Measurements from ENCODE around the gene KRTAP4-16.

DNA sequence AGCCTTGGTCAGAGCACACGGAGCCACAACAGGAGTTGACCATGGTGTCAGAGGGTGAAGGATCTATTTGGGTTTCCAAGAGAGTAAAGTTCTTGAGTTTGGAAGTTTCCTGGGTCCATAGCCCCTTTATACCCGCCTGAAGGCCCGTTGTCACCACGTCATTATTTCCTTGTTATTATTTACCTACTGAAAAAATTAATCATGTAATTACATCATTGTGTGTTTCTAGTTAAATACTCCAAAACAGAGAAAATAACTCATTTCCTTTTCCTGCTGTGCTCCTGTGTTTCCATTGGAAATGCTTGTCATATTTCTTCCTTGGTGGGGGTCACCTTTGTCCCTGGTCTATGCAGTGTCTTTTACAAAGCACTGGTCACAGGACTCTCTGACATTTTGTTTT is 4.0 kb downstream of the KRTAP4-16 start, which contains the start of gene KRTAP4-8:
- TF ChIP-seq, protein P1, sequence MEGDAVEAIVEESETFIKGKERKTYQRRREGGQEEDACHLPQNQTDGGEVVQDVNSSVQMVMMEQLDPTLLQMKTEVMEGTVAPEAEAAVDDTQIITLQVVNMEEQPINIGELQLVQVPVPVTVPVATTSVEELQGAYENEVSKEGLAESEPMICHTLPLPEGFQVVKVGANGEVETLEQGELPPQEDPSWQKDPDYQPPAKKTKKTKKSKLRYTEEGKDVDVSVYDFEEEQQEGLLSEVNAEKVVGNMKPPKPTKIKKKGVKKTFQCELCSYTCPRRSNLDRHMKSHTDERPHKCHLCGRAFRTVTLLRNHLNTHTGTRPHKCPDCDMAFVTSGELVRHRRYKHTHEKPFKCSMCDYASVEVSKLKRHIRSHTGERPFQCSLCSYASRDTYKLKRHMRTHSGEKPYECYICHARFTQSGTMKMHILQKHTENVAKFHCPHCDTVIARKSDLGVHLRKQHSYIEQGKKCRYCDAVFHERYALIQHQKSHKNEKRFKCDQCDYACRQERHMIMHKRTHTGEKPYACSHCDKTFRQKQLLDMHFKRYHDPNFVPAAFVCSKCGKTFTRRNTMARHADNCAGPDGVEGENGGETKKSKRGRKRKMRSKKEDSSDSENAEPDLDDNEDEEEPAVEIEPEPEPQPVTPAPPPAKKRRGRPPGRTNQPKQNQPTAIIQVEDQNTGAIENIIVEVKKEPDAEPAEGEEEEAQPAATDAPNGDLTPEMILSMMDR (conservative IDR thresholded peaks at IDR 0.05), result no peak
- no peak for TF ChIP-seq ZFX (IDR thresholded peaks at IDR 0.05)
